WTC11 (cell line): ENCODE results near the gene FUT2.

ENCODE experiments used
- CREM ChIP-seq: sonication (generic); formaldehyde crosslinking; IDR thresholded peaks from 2 replicates; pipeline ENCODE4 v1.8.1; 2022; ENCODE audit warnings: mild to moderate bottlenecking, missing genetic modification reagents, moderate library complexity
- CTCF ChIP-seq: fragments of 200-600 bp; IDR thresholded peaks from 2 replicates; pipeline ENCODE4 v1.8.0; 2022; ENCODE audit warnings: antibody characterized with exemption
- E2F1 ChIP-seq: sonication (generic); formaldehyde crosslinking; IDR thresholded peaks from 2 replicates; pipeline ENCODE4 v1.8.0; 2022; ENCODE audit warnings: mild to moderate bottlenecking, missing genetic modification reagents
- ELF4 ChIP-seq: sonication (generic); formaldehyde crosslinking; IDR thresholded peaks from 2 replicates; pipeline ENCODE4 v1.8.1; 2022; ENCODE audit warnings: low read depth, mild to moderate bottlenecking, moderate library complexity, missing genetic modification reagents
- USF2 ChIP-seq: sonication (generic); formaldehyde crosslinking; IDR thresholded peaks from 2 replicates; pipeline ENCODE4 v1.8.1; 2023; ENCODE audit warnings: mild to moderate bottlenecking, missing genetic modification reagents, moderate library complexity
- ZNF263 ChIP-seq: sonication (generic); formaldehyde crosslinking; IDR thresholded peaks from 2 replicates; pipeline ENCODE4 v1.8.1; 2022; ENCODE audit warnings: low read depth, mild to moderate bottlenecking, moderate library complexity, missing genetic modification reagents
- TF ChIP-seq, protein P1 (sequence below): sonication (generic); formaldehyde crosslinking; IDR thresholded peaks from 2 replicates; pipeline ENCODE4 v1.8.1; 2022; ENCODE audit warnings: low read depth, mild to moderate bottlenecking, moderate library complexity, missing genetic modification reagents, borderline replicate concordance

- TF ChIP-seq CREM (CRISPR knock-in tag): no peak
- TF ChIP-seq E2F1 (CRISPR knock-in tag): no peak
- TF ChIP-seq CTCF: no peak
- no peak for TF ChIP-seq USF2
- TF ChIP-seq ZNF263 (CRISPR knock-in tag): no peak
- no peak for TF ChIP-seq ELF4 (CRISPR knock-in tag)
- TF ChIP-seq, protein P1, sequence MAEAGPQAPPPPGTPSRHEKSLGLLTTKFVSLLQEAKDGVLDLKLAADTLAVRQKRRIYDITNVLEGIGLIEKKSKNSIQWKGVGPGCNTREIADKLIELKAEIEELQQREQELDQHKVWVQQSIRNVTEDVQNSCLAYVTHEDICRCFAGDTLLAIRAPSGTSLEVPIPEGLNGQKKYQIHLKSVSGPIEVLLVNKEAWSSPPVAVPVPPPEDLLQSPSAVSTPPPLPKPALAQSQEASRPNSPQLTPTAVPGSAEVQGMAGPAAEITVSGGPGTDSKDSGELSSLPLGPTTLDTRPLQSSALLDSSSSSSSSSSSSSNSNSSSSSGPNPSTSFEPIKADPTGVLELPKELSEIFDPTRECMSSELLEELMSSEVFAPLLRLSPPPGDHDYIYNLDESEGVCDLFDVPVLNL (CRISPR knock-in tag): no peak
Measured at GRCh38 chr19:48670699-48671445, 24.9 kb upstream of the FUT2 start.
